ENCODE results near the gene CALN1.

- TF ChIP-seq CTCF (IDR thresholded peaks at IDR 0.05; ENCODE audit: low read length) (no peak), EZH2 (optimal IDR thresholded peaks at IDR 0.05; ENCODE audit: low read depth, low read length) (no peak)
These were observed 449.5 kb downstream of the CALN1 start for GRCh38 chr7:71962636-71963035.
